Caki2 (cell line): Measurements from ENCODE around the gene GDPGP1. TPM values are rescaled to one million over a fixed set of nuclear protein-coding genes. Genes with fewer than 3 reads are reported as not detected.

Experiments
- DNase-seq: peaks from one replicate; pipeline ENCODE4 v3.0.0-alpha.2; 2015; ENCODE audit warnings: low read depth
- in situ Hi-C: cut with HindIII; loops from 2 replicates; pipeline ENCODE4 v1.10.0; 2016; ENCODE audit warnings: low sequenced_read_pairs, low pct_unique_long_range_greater_than_20kb, mixed read lengths
- total RNA-seq: library from RNA; depleted of rRNA; stranded (reverse); fragments of >200 nt; shearing (Covaris generic); gene quantifications from 2 replicates; pipeline ENCODE4 v1.2.3, GENCODE V29; 2014; ENCODE audit warnings: low replicate concordance

GDPGP1 gene
- total RNA-seq, 1 experiment from 2014 or later = 13.2 TPM

- DNase-seq = no peak
- in situ Hi-C loops = no loop called here
These were observed 14.4 kb upstream of the GDPGP1 start for GRCh38 chr15:90219421-90220141.

- peak; percentile 51 for DNase-seq
- in situ Hi-C loops = no loop called here
These were observed 12.6 kb upstream of the GDPGP1 start for GRCh38 chr15:90221246-90221900.

GRCh38 chr15:90222547-90222946 is 11.5 kb upstream of the GDPGP1 start:
- in situ Hi-C loops = no loop called here
- DNase-seq = no peak

GRCh38 chr15:90223441-90224165 is 10.4 kb upstream of the GDPGP1 start:
- in situ Hi-C loops = no loop called here
- no peak for DNase-seq

DNA sequence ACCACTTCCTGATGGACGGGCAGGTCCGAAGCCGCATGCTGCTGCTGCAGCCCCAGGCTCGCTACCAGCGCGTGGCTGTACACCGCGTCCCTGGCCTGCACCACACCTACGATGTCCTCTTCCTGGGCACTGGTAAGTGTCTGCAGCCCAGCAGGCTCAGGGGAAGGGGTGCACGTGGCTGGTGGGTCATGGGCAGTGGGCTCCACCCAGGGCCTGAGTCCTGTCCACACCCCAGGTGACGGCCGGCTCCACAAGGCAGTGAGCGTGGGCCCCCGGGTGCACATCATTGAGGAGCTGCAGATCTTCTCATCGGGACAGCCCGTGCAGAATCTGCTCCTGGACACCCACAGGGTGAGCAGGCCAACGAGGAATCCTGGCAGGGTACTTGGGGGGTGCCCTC is 9.0 kb upstream of the GDPGP1 start:
- in situ Hi-C loops = no loop called here
- no peak for DNase-seq

GRCh38 chr15:90225504-90226234 is 8.3 kb upstream of the GDPGP1 start:
- in situ Hi-C loops = no loop called here
- DNase-seq = no peak

DNA sequence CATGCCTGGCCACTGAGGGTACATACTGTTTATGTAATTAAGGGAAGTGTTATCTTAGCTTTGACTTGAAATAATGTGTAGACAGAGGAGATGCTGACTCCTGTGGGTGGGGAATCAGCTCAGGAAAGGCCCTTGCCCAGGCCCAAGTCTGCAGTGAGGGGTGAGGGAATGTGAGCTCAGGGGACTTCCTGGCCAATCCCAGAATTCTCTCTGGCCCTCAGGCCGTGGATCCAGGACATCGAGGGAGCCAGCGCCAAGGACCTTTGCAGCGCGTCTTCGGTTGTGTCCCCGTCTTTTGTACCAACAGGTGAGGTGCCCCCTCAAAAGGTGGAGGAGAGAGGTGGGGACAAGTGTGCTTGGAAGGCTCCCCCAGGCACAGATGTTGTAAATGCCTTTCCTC is 6.7 kb upstream of the GDPGP1 start:
- DNase-seq = no peak
- in situ Hi-C loops = no loop called here

GRCh38 chr15:90227816-90228772 is 5.9 kb upstream of the GDPGP1 start:
- in situ Hi-C loops = no loop called here
- DNase-seq = no peak

- in situ Hi-C loops = no loop called here
These were observed 5.0 kb upstream of the GDPGP1 start for GRCh38 chr15:90228960-90229359.

GRCh38 chr15:90230071-90230494 is 3.9 kb upstream of the GDPGP1 start:
- DNase-seq = peak; percentile 59
- in situ Hi-C loops = no loop called here

More at GRCh38 chr15:90228960-90229359, 5.0 kb upstream of the GDPGP1 start:
- no peak for DNase-seq

DNA sequence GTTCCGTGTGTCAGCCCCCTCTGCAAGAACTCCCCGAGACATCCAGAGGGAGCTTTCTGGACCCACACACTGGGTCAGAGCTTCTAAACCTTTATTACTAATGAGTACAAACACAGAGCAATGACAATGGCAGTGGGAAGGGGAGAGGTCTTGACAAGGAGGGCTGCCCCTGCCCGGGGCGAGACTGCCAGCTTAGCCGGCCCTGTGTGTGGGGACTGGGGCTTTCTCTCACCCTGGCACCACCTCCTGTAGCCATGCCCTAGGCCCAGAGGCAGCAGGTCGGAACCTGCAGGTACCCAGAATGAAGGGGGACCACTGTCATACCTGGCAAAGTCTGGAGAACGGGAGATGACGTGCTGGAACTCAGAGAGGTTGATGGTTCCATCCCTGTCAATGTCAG is 3.4 kb upstream of the GDPGP1 start:
- in situ Hi-C loops = no loop called here
- no peak for DNase-seq

- in situ Hi-C loops = no loop called here
- no peak for DNase-seq
These were observed 2.7 kb upstream of the GDPGP1 start for GRCh38 chr15:90231028-90232017.

GRCh38 chr15:90232196-90232595 is 1.8 kb upstream of the GDPGP1 start:
- no peak for DNase-seq
- in situ Hi-C loops = no loop called here

DNA sequence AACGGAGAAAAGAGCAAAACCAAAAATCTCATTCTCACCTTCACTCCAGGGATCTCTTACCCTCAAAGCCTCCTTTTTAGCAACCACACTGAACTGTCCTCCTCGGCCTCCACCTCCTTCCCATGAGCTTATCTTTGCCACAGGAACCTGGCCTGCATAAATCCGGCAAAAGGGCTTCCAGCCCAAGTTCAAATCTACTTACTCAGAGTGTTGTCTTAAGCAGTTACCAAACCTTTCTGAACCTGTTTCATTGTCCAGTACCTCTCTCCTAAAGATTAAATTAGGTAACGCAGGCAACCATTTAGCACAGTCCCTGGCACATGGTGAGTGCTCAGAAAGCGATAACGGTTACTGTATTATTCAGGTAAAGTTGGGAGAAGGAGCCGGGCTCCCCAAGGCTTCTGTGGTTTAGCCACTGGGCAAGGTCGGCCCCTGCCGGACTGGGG is 1.0 kb upstream of the GDPGP1 start:
- no peak for DNase-seq

GRCh38 chr15:90233387-90234095 is 468 bp upstream of the GDPGP1 start, which contains the start of gene CIB1:
TSS of gene CIB1 (minus strand) at chr15:90233941. CDS start at chr15:90233885, 56 bp downstream.
- in situ Hi-C loops = no loop called here
- no peak for DNase-seq

More for the DNA sequence above, 1.0 kb upstream of the GDPGP1 start:
- in situ Hi-C loops = no loop called here

DNA sequence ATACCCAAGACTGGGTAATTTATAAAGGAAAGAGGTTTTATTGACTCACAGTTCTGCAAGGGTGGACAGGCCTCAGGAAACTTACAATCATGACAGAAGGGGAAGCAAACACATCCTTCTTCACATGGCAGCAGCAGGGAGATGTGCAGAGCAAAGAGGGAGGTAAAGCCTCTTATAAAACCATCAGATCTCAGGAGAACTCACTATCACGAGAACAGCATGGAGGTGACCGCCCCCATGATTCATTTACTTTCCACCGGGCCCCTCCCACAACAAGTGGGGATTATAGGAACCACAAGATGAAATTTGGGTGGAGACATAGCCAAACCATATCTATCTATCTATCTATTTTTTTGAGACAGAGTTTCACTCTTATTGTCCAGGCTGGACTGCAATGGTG is 5.4 kb downstream of the GDPGP1 start:
- no peak for DNase-seq
- in situ Hi-C loops = no loop called here
